ENCODE measurements around the gene TBX2. TPM values are rescaled to one million over a fixed set of nuclear protein-coding genes. Genes with fewer than 3 reads are reported as not detected.

Gene TBX2
- total and polyA plus RNA-seq, 2 donors from 2014 or later: 66.4 to 122 TPM

DNA sequence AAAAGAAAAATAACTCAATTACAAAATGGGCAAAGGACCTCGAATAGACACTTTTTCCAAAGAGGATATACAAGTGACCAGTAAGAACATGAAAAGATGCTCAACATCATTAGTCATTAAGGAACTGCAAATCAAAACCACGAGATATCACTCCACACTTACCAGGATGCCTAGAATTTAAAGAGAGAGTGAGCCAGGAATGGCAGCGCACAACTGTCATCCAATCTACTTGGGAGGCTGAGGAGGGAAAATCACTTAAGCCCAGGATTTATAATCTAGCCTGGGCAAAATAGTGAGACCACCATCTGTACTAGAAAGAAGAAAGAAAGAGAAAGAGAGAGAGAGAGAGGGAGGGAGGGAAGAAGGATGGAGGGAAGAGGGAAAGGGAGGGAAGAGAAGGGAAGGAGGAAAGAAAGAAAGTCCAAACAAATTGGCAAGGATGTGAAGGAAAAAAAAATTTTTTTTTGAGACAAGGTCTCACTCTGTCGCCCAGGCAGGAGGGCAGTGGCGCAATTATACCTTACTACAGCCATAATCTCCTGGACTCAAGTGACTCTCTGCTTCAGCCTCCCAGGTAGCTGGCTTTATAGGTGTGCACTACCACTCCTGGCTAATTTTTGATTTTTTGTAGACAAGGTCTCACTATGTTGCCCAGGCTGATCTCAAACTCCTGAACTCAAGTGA lies 22.6 kb downstream of the TBX2 start:
- FAIRE-seq: no peak
- no peak for DNase-seq
- TF ChIP-seq, protein P1, sequence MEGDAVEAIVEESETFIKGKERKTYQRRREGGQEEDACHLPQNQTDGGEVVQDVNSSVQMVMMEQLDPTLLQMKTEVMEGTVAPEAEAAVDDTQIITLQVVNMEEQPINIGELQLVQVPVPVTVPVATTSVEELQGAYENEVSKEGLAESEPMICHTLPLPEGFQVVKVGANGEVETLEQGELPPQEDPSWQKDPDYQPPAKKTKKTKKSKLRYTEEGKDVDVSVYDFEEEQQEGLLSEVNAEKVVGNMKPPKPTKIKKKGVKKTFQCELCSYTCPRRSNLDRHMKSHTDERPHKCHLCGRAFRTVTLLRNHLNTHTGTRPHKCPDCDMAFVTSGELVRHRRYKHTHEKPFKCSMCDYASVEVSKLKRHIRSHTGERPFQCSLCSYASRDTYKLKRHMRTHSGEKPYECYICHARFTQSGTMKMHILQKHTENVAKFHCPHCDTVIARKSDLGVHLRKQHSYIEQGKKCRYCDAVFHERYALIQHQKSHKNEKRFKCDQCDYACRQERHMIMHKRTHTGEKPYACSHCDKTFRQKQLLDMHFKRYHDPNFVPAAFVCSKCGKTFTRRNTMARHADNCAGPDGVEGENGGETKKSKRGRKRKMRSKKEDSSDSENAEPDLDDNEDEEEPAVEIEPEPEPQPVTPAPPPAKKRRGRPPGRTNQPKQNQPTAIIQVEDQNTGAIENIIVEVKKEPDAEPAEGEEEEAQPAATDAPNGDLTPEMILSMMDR (IDR thresholded peaks at IDR 0.05; ENCODE audit: borderline replicate concordance, extremely low read depth, insufficient read depth): no peak

DNA sequence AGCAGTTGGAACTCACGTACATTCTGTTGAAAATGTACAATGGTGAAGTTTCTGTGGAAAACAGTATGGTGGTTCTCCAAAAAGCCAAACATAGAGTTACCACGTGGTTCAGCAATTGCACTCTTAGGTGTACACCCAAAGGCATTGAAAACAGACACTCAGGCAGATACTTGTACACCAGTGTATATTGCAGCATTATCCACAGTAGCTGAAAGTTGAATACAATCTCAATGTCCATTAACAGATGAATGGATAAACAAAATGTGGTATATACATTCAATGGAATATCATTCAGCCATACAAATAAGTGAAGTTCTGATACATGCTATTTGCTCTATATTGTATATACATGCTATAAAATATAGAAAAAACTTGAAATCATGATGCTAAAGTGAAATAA lies 23.2 kb downstream of the TBX2 start:
- Histone ChIP-seq H3K4me1 (ENCODE audit: control insufficient read depth in 2 of 3, insufficient read depth in 2 of 3, low read depth in 1 of 3, low read length in 3 of 3) (no peaks in the 10 kb centered on the region), H3K36me3 (ENCODE audit: control insufficient read depth in 2 of 3, insufficient read depth in 3 of 3, low read length in 3 of 3) (no peaks in the 10 kb centered on the region), H3K4me3 (ENCODE audit: low read length in 3 of 3) (no peak overlapping the region), H3K9ac (ENCODE audit: low read length in 3 of 3) (no peak overlapping the region), H3K27me3 (ENCODE audit: control insufficient read depth, insufficient read depth, low read length) (peaks cover 2% of the 10 kb centered on the region), H3K27ac (ENCODE audit: low read depth in 2 of 2, low read length in 2 of 2) (no peak overlapping the region), H3K9me3 (ENCODE audit: control insufficient read depth in 2 of 3, insufficient read depth in 1 of 3, low read length in 3 of 3) (no peaks in the 10 kb centered on the region)
- intact Hi-C loops (cut with DNase I): loop anchor here (10.0 kb wide), 1 partner anchor 122 kb away; no protein-coding TSS in a partner anchor
- TF ChIP-seq, protein P1 (IDR thresholded peaks at IDR 0.05; ENCODE audit: borderline replicate concordance, extremely low read depth, insufficient read depth): no peak
- DNase-seq (no peak), FAIRE-seq (no peak)

More for the DNA sequence above, 22.6 kb downstream of the TBX2 start:
- Histone ChIP-seq H3K27ac (ENCODE audit: low read depth in 2 of 2, low read length in 2 of 2) (no peak overlapping the region), H3K4me3 (ENCODE audit: low read length in 3 of 3) (no peak overlapping the region), H3K27me3 (ENCODE audit: control insufficient read depth, insufficient read depth, low read length) (peaks cover 2% of the 10 kb centered on the region), H3K9ac (ENCODE audit: low read length in 3 of 3) (no peak overlapping the region), H3K36me3 (ENCODE audit: control insufficient read depth in 2 of 3, insufficient read depth in 3 of 3, low read length in 3 of 3) (no peaks in the 10 kb centered on the region), H3K9me3 (ENCODE audit: control insufficient read depth in 2 of 3, insufficient read depth in 1 of 3, low read length in 3 of 3) (no peaks in the 10 kb centered on the region), H3K4me1 (ENCODE audit: control insufficient read depth in 2 of 3, insufficient read depth in 2 of 3, low read depth in 1 of 3, low read length in 3 of 3) (peaks cover 0 to under 1% (median 0%) of the 10 kb centered on the region in 3 donors)
- intact Hi-C loops (cut with DNase I): loop anchor here (10.0 kb wide), 1 partner anchor 123 kb away; no protein-coding TSS in a partner anchor

DNA sequence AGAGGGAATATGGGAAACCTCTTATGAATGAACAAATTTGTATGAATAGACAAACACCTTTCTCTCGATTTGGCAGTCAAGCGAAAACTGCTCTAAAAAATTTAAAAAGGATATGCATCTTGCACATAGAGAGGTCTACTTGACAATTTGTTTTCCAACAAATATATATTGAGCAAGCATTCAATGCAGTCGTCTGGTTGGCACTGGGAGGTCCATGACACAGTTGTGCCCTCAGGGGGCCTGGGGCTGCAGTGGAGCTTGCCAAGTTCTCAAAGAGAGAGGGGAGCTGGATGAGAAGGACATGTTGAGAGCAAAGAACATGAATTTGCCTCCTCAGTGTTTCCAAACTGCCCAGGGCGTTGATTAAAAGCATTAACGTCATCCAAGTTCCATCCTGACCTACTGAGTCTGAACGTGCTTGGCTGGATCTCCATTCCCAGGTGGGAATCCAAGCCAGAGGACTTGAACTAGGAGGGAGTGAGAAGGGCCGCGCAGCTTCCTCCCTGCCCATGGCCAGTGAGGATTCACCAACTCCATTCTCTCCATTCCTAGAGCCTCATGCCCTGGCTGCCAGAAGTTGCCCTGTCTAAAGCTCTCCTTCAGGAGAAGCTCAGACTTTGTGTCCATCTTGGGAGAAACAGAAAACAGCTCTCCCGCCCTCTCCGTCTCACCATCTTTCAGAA lies 24.5 kb downstream of the TBX2 start:
- Histone ChIP-seq H3K9ac (ENCODE audit: low read length in 3 of 3) (no peak overlapping the region), H3K27me3 (ENCODE audit: control insufficient read depth, insufficient read depth, low read length) (peaks cover 2% of the 10 kb centered on the region), H3K27ac (ENCODE audit: low read depth in 2 of 2, low read length in 2 of 2) (no peak overlapping the region), H3K4me3 (ENCODE audit: low read length in 3 of 3) (no peak overlapping the region), H3K4me1 (ENCODE audit: control insufficient read depth in 2 of 3, insufficient read depth in 2 of 3, low read depth in 1 of 3, low read length in 3 of 3) (no peaks in the 10 kb centered on the region), H3K36me3 (ENCODE audit: control insufficient read depth in 2 of 3, insufficient read depth in 3 of 3, low read length in 3 of 3) (no peaks in the 10 kb centered on the region), H3K9me3 (ENCODE audit: control insufficient read depth in 2 of 3, insufficient read depth in 1 of 3, low read length in 3 of 3) (no peaks in the 10 kb centered on the region)
- FAIRE-seq (no peak), DNase-seq (no peak)
- intact Hi-C loops (cut with DNase I): loop anchor here (10.0 kb wide), 1 partner anchor 121 kb away; no protein-coding TSS in a partner anchor
- TF ChIP-seq, protein P1 (IDR thresholded peaks at IDR 0.05; ENCODE audit: borderline replicate concordance, extremely low read depth, insufficient read depth): no peak

Measured in kidney (tissue), 14 donors.